Esophagus squamous epithelium (tissue), 5 donors: ENCODE measurements around the gene MST1R. TPM values are rescaled to one million over a fixed set of nuclear protein-coding genes. Genes with fewer than 3 reads are reported as not detected.

ENCODE experiments used
- DNase-seq: peaks from one replicate; lab custom pipeline; 2025; lab: John Stamatoyannopoulos, UW
- H3K27ac ChIP-seq, 4 donors: fragments of 200-600 bp; sonication (generic); one replicate each; pipeline ENCODE4 v1.5.1; 2016 to 2019; ENCODE audit warnings: mild to moderate bottlenecking in 1 of 4
- H3K27me3 ChIP-seq, 4 donors: fragments of 200-600 bp; sonication (generic); 1 replicate in 3 of 4; 2 replicates in 1 of 4; pipeline versions ENCODE4 v1.5.1 to v1.6.0; 2017 to 2021; ENCODE audit warnings: antibody characterized with exemption in 1 of 4
- H3K36me3 ChIP-seq, 3 donors: fragments of 200-600 bp; sonication (generic); one replicate each; pipeline ENCODE4 v1.5.1; 2016 to 2019
- H3K4me1 ChIP-seq, 3 donors: fragments of 200-600 bp; sonication (generic); one replicate each; pipeline ENCODE4 v1.5.1; 2017 to 2019
- H3K4me3 ChIP-seq, 4 donors: fragments of 200-600 bp; sonication (generic); 1 replicate in 3 of 4; 2 replicates in 1 of 4; pipeline ENCODE4 v1.5.1; 2016 to 2019; ENCODE audit warnings: mild to moderate bottlenecking in 2 of 4, moderate library complexity in 1 of 4
- H3K9me3 ChIP-seq, 3 donors: fragments of 200-600 bp; sonication (generic); one replicate each; pipeline ENCODE4 v1.5.1; 2016 to 2019
- POLR2A ChIP-seq, 4 donors: fragments of 450-650 bp; IDR thresholded peaks; one replicate each; pipeline ENCODE4 v1.6.1; 2017; ENCODE audit warnings: antibody characterized with exemption in 4 of 4, mild to moderate bottlenecking in 4 of 4, moderate library complexity in 3 of 4
- WGBS, 2 donors: methylation state at CpG; one replicate each; pipeline ENCODE4 v1.1.5; 2018; 5-methylcytosine and 5-hydroxymethylcytosine counted together
- intact Hi-C: fragments of 100-400 bp; cut with DNase I; formaldehyde crosslinking; loops from one replicate; pipeline ENCODE4 v1.15.0; 2022
- total RNA-seq, 4 donors: library from RNA; depleted of rRNA; stranded (reverse); fragments of >200 nt; gene quantifications; one replicate each; pipeline ENCODE4 v1.1.0, GENCODE V29; 2016
- TF ChIP-seq, protein P1 (sequence below), 6 experiments: fragments of 450-650 bp in 4 of 6; fragments of 200-600 bp in 2 of 6; sonication (generic) in 2 of 6; IDR thresholded peaks; one replicate each; pipeline ENCODE4 v1.5.1; 2016 to 2019; ENCODE audit warnings: antibody characterized with exemption in 6 of 6, mild to moderate bottlenecking in 4 of 6, moderate library complexity in 4 of 6
- donor health status: DM: yes; HTN: yes; CAD: no.

Gene MST1R
- total RNA-seq, result 10 to 100 TPM in 3 of 4 donors, 1 to 10 TPM in 1; 5.4 to 26.5 (median 14.5) TPM

DNA sequence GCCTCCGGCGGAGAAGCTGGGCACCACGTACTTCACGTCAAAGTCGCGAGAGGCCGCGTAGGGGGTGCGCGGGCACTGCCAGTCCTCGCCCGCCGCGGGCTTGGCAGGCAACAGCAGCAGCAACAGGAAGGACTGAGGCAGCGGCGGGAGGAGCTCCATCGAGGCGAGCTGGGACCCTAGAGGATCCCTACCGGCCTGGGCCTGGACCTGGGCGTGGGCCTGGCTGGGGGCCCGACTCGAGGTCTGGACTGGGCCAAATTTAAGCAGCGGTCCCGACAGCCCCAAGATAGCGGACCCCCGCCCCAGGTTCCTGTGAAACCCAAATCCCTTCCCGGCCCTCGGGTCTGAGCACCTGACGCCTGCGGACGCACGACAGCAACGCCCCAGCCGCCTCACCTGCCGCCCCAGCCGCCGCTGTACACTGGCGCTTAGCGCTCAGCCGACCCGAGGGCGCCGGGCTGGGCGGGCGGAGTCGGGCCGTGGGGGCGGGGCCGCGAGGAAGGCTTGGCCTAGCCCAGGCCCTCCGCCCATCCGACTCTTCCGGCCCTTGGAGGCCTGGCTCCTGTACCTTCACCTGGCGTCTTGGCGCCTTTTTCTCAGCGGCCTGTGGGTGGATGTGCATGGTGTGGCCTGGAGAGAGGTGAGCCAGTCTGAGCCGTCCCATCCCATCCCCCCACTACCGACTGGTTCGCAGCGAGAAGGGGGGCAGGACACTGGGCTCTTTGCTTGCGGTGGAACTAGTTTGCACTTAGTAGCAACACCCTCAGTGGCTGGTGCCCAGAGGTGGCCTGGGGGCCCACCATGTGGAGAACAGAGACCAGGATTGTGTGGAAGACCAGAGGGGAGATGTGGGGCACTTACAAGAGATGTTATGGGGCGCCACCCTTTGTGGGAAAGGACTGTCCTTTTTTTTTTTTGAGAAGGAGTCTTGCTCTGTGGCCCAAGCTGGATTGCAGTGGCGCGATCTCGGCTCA lies at the start of gene MST1R:
Gene MST1R, minus strand, starts transcription at position 423 of the 974 bp plus-strand sequence. Its CDS starts 264 bp downstream, at position 159.
- Histone ChIP-seq H3K9me3 (no peaks in the 10 kb centered on the region), H3K27ac (peak within 1 kb of the TSS; percentile 84 to 91 (median 88)), H3K4me1 (peaks cover 48 to 80% (median 49%) of the 10 kb centered on the region in 3 donors), H3K4me3 (peak within 1 kb of the TSS; percentile 28 to 63 (median 50)), H3K36me3 (peaks cover 0 to 7% (median 0%) of the 10 kb centered on the region in 3 donors), H3K27me3 (no peaks in the 10 kb centered on the region)
- TF ChIP-seq, protein P1, sequence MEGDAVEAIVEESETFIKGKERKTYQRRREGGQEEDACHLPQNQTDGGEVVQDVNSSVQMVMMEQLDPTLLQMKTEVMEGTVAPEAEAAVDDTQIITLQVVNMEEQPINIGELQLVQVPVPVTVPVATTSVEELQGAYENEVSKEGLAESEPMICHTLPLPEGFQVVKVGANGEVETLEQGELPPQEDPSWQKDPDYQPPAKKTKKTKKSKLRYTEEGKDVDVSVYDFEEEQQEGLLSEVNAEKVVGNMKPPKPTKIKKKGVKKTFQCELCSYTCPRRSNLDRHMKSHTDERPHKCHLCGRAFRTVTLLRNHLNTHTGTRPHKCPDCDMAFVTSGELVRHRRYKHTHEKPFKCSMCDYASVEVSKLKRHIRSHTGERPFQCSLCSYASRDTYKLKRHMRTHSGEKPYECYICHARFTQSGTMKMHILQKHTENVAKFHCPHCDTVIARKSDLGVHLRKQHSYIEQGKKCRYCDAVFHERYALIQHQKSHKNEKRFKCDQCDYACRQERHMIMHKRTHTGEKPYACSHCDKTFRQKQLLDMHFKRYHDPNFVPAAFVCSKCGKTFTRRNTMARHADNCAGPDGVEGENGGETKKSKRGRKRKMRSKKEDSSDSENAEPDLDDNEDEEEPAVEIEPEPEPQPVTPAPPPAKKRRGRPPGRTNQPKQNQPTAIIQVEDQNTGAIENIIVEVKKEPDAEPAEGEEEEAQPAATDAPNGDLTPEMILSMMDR (IDR thresholded peaks at IDR 0.05), result peak in 3 of 6 experiments; percentile 8 to 24 (median 15)
- TF ChIP-seq POLR2A (IDR thresholded peaks at IDR 0.05), result peak in 3 of 4 donors; percentile 55 to 79 (median 65)
- intact Hi-C loops, result loop anchor here (5.0 kb wide), 1 partner anchor 101 kb away; the partner anchor contains the start of gene INKA1
- 41 to 47% methylated on average over 11 to 21 of the region's 65 CpGs for WGBS, 2 donors
- peak; percentile 12 for DNase-seq

DNA sequence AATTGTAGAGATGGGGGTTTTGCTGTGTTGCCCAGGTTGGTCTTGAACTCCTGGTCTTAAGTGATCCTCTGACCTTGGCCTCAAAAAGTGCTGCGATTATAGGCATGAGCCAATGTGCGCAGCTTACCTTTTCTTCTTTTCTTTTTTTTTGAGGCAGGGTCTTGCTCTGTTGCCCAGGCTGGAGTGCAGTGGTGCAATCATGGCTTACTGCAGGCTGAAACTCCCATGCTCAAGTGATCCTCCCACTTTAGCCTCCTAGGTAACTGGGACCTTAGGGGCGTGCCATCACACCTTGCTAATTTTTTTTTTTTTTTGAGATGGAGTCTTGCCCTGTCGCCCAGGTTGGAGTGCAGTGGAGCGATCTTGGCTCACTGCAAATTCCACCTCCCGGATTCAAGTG lies 49.3 kb upstream of the MST1R start:
- Histone ChIP-seq H3K4me1 (peaks cover 4 to 15% (median 11%) of the 10 kb centered on the region in 3 donors), H3K27ac (no peak overlapping the region), H3K27me3 (no peaks in the 10 kb centered on the region), H3K9me3 (no peaks in the 10 kb centered on the region), H3K36me3 (peaks cover 0 to 12% (median 0%) of the 10 kb centered on the region in 3 donors), H3K4me3 (no peak overlapping the region)
- no peak for TF ChIP-seq POLR2A (IDR thresholded peaks at IDR 0.05)
- TF ChIP-seq, protein P1 (IDR thresholded peaks at IDR 0.05), result no peak
- DNase-seq, result no peak
- WGBS, 2 donors, result 89 to 98% methylated on average over 6 of the region's 6 CpGs
- intact Hi-C loops, result no loop called here

GRCh38 chr3:49942651-49943050 lies 39.0 kb upstream of the MST1R start:
- TF ChIP-seq, protein P1 (IDR thresholded peaks at IDR 0.05), result no peak
- no peak for TF ChIP-seq POLR2A (IDR thresholded peaks at IDR 0.05)
- no peaks in the 10 kb centered on the region for H3K9me3 ChIP-seq
- no peak overlapping the region for H3K4me3 ChIP-seq
- H3K27me3 ChIP-seq, result no peaks in the 10 kb centered on the region
- H3K27ac ChIP-seq, result no peak overlapping the region
- peaks cover 0 to 19% (median 0%) of the 10 kb centered on the region in 3 donors for H3K36me3 ChIP-seq
- H3K4me1 ChIP-seq, result peaks cover 11 to 36% (median 22%) of the 10 kb centered on the region in 3 donors
- DNase-seq, result no peak
- 71 to 76% methylated on average over 2 of the region's 2 CpGs for WGBS, 2 donors
- intact Hi-C loops, result no loop called here

- intact Hi-C loops, result no loop called here
- peak overlapping the region; percentile 92 to 96 (median 94) for H3K27ac ChIP-seq
- peak overlapping the region; percentile 63 to 80 (median 78) for H3K4me3 ChIP-seq
- TF ChIP-seq, protein P1 (IDR thresholded peaks at IDR 0.05), result no peak
- TF ChIP-seq POLR2A (IDR thresholded peaks at IDR 0.05), result no peak
- H3K27me3 ChIP-seq, result no peaks in the 10 kb centered on the region
- WGBS, 2 donors, result 3 to 5% methylated on average over 23 of the region's 23 CpGs
- no peak for DNase-seq
- H3K36me3 ChIP-seq, result peaks cover 0 to 13% (median 0%) of the 10 kb centered on the region in 3 donors
- peaks cover 11 to 36% (median 22%) of the 10 kb centered on the region in 3 donors for H3K4me1 ChIP-seq
- H3K9me3 ChIP-seq, result no peaks in the 10 kb centered on the region
These were observed 37.1 kb upstream of the MST1R start for GRCh38 chr3:49940667-49941249.
